ENCODE data around the gene HMOX2.

The HMOX2 gene

GRCh38 chr16:4475880-4476788, at the start of gene HMOX2:
Gene HMOX2, plus strand, starts transcription at chr16:4476398. Its CDS starts 29,127 bp downstream, at chr16:4505525.
- DNase-seq: peak; percentile 89

- no peak for DNase-seq
These were observed 49.4 kb upstream of the HMOX2 start for GRCh38 chr16:4426722-4427372.

DNA sequence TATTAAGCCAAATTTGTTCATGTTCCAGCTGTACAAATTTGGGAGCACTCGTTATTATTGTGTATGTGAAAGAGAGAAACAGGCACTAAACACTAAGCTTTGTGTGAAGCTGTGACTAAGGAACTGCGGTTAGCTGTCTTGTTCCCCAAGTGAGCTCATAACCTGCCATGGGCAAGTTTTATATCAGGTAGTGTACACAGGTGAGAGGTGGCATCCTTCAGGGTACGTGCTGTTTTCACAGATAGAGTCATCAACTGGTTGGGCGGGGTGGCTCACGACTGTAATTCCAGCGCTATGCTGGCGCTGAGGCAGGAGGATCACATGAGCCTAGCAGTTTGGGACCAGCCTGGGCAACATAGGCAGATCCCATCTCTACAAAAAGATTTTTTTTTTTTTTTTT, 47.7 kb upstream of the HMOX2 start:
- DNase-seq: no peak

DNA sequence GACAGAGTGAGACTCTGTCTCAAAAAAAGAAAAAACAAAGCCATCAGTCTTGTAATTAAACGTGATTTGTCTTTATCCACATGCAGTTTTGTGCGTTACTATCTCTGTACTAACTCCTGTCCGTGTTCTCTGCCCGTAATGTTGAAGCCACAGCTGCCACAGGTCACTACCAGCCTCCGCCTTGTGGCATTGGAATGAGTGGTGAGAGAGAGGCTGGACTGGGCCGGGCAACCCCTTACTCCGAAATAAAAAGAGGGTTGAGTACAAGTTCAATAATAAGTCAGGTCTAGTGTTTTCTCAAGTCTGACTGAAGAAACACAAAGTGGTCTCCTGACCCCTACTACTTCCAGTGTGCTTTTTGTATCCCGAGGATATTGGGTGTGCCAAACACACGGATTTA, 45.2 kb upstream of the HMOX2 start:
- DNase-seq: no peak

DNA sequence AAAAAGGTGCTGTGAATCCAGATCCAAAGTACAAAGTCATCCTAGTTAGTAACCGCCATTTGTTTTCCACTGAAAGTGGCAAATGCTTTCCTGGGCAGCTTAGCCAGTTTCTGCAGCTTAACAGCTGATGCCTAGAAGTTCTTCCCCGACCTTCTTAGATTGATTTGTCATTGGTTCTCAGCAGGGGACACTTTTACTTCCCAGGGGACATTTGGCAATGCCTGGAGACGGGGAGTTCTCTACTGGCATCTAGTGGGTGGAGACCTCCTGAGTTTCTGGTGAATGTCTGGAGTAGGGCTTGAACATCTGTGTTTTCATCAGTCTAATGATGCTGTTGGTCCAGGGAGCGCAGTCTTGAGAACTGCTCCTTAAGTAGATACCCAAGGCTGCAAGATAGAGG, 43.0 kb upstream of the HMOX2 start:
- DNase-seq: no peak

GRCh38 chr16:4433914-4434787, 42.0 kb upstream of the HMOX2 start:
- no peak for DNase-seq

GRCh38 chr16:4435337-4436067, 40.7 kb upstream of the HMOX2 start:
- no peak for DNase-seq

DNA sequence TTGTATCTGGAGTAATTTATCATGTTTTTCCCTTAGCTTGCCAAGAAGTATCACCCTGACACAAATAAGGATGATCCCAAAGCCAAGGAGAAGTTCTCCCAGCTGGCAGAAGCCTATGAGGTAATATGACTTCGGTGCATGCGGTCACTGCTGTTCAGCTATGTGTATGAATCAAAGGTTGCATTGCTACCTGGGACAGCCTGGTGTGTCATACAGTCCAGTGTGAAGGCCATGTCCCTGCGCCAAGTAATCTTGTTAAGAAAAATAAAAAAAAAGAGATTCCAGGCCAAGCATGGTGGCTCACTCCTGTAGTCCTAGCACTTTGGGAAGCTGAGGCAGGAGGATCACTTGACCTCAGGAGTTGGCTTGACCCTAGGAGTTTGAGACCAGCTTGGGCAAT, 38.8 kb upstream of the HMOX2 start:
- no peak for DNase-seq

- DNase-seq: no peak
These were observed 33.8 kb upstream of the HMOX2 start for GRCh38 chr16:4442371-4442770.

DNA sequence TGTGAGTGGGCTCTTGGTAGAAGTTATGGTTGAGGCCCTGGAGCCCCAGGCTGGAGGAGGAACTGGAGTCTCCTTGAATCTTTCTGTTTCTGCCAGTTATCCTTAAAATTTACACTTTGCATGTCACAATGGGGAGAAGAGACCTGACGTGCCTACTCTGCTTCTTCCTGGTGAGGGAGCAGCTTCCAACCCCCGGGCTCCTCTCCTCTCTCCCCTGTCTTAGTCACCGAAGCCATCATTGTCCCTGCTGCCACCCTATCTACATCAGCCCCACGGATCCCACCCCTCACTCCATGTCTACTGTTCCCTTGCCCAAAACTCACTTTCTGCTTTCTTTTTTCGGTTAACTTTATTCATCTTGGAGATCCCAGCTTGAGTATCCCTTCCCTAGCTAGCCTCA, 32.9 kb upstream of the HMOX2 start:
- no peak for DNase-seq

DNA sequence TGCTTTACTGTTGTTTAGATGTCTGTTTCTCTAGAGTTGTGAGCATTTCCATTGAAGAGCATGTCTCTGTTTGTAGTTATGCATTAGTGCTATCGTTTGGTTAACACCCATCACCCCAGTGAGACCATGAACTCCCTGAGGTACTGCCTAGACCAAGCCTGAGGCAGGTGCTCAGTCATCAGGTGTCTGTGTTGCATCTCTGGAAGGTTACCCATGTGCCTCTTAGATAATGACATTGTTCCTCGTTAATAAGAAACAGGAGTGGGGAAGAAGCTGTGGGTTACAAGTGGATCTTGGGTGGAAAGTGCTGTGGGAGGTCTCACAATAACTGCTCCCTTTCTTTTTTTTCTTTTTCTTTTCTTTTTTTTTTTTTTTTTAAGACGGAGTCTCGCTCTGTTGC, 32.2 kb upstream of the HMOX2 start:
- no peak for DNase-seq

GRCh38 chr16:4450430-4450829, 25.8 kb upstream of the HMOX2 start:
- no peak for DNase-seq

GRCh38 chr16:4450931-4451519, 25.2 kb upstream of the HMOX2 start:
- no peak for DNase-seq

DNA sequence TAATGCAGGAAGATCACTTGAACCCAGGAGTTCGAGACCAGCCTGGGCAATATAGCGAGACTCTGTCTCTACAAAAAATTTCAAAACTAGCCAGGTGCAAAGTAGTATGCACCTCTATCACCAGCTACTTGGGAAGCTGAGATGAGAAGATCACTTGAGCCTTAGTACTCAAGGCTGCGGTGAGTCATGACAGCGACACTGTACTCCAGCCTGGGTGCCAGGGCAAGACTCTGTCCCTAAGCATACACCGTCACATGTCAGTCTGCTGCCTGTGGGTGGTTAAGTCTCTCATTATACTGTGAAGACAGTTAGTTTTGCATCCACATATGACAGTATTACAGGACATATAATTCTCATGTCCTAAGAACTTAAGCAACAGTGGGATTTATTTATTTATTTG, 23.5 kb upstream of the HMOX2 start:
- no peak for DNase-seq

DNA sequence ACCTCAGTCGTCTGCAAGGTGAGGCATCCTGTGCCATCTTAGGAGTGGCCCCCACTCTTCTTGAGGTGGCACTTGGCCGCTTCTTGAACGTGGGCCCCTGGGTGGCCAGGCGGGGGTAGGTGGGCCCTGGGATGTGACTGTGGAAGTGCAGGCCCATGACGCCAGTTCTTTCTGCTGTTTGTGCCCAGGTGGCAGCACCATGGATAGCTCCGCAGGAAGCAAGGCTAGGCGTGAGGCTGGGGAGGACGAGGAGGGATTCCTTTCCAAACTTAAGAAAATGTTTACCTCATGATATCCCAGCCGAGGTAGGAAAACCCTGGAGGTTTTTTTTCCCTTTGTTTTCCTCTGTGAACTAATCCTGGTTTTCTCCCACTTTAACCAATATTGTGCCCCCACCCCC, 21.6 kb upstream of the HMOX2 start:
- DNase-seq: no peak

DNA sequence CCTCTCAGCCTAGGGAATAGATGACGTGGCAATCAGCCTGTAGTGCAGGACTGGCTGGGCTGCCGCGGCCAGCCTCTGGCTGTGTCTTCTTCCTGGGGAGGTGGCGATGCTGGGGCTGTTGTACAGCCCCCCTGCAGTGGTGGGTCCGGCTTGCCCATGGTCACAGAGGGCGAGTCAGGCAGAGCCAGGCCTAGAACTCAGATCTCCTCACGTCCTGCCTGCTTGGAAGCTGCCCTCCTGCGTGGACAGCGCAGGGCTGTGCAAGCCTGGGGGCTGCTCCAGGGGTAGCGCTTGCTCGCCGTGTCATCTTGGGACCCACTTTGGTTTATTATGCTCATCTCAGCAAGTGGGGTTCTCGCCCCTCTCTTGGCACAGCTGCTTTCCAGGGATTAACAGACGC, 21.1 kb upstream of the HMOX2 start:
- DNase-seq: no peak

GRCh38 chr16:4455951-4456350, 20.2 kb upstream of the HMOX2 start:
- no peak for DNase-seq

- DNase-seq: no peak
These were observed 15.3 kb upstream of the HMOX2 start for GRCh38 chr16:4460936-4461249.

DNA sequence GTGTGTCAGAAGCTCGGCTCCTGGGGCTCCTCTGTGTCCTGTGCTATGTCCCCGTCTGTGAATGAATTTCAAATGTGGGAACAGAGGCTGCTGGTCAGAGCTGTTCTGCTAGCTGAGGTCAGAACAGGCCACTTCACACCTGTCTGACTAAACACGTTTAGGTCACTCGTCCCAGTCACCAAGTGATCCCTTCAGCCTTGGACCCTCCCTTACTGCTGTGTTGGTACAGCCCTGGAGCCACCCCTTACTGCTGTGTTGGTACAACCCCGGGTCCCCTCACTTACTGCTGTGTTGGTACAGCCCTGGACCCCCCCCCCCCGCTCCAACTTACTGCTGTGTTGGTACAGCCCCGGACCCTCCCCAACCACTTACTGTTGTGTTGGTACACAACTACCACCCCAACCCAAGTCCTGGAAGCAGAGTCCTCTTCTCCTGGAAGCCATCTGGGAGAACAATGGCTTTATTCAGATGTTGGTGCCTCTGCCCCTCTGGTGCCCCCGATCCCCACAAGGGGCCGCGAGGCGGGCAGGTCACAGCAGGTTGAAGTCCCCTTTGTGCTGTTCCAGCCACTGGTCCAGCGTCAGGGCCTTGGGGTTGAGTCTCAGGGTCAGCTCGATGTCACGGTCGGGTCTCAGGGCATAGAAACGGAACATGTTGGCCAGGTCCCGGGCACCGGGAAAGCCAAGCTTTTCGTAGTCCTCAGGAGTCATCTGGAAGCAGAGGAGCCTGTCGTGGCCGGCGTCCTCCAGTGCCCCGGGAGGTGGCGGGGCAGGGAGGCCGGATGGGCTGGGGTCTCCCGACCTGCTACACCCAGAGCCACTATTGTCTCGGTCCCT, 14.7 kb upstream of the HMOX2 start:
- DNase-seq: no peak

GRCh38 chr16:4463522-4464163, 12.6 kb upstream of the HMOX2 start:
- DNase-seq: no peak
